RWPE1 (cell line): ENCODE results near the gene EFCAB3.
A peak's percentile ranks its signal among the peaks of the same experiment; 100 is the strongest.
"Not testable (repeated sequence)": the region's sequence is repeated elsewhere in the genome, so short reads cannot be mapped to it uniquely, and the experiment has no call there.

Experiments used
- CTCF ChIA-PET: fragments of 350-600 bp; sonication (Branson Sonifier 250); formaldehyde crosslinking; extraction: SDS; loops from one replicate; lab custom pipeline; 2021; lab: Yijun Ruan, JAX
- POLR2A ChIA-PET: fragments of 400-600 bp; formaldehyde crosslinking; extraction: SDS; loops from one replicate; lab custom pipeline; 2020; ENCODE audit warnings: antibody characterized with exemption; ENCODE audit not compliant: low non-redundant PET; lab: Yijun Ruan, JAX
- DNase-seq: peaks from one replicate; pipeline ENCODE4 v3.0.0; 2012; ENCODE audit warnings: low spot score
- H3K27ac ChIP-seq: fragments of 450-650 bp; 2 replicates; pipeline ENCODE4 v1.5.1; 2017
- CTCF ChIP-seq: fragments of 450-650 bp; conservative IDR thresholded peaks from 2 replicates; pipeline ENCODE4 v1.5.1; 2017; ENCODE audit warnings: low read depth, mild to moderate bottlenecking

The EFCAB3 gene

GRCh38 chr17:62392908-62393307, 12.6 kb downstream of the EFCAB3 start:
- ChIA-PET CTCF (interaction anchor here (0.6 kb wide), 1 partner anchor 250 kb away, joined by 3 read pairs; no protein-coding TSS in a partner anchor), POLR2A (no interaction called here)
- TF ChIP-seq CTCF, result no peak
- no peak for DNase-seq
- H3K27ac ChIP-seq, result no peak overlapping the region

GRCh38 chr17:62398891-62399290, 18.5 kb downstream of the EFCAB3 start:
- ChIA-PET POLR2A (no interaction called here), CTCF (interaction anchor here (0.7 kb wide), 1 partner anchor 11 kb away, joined by 7 read pairs; no protein-coding TSS in a partner anchor)
- DNase-seq, result no peak
- no peak for TF ChIP-seq CTCF
- no peak overlapping the region for H3K27ac ChIP-seq

- ChIA-PET CTCF (interaction anchor here (0.7 kb wide), 1 partner anchor 16 kb away, joined by 3 read pairs; no protein-coding TSS in a partner anchor), POLR2A (no interaction called here)
Measured at GRCh38 chr17:62405451-62405850, 25.1 kb downstream of the EFCAB3 start.

GRCh38 chr17:62413090-62413489, 32.7 kb downstream of the EFCAB3 start:
- DNase-seq, CTCF ChIA-PET, POLR2A ChIA-PET, H3K27ac ChIP-seq: not testable (repeated sequence)

More at GRCh38 chr17:62405451-62405850, 25.1 kb downstream of the EFCAB3 start:
- TF ChIP-seq CTCF, result no peak
- DNase-seq, result no peak
- no peak overlapping the region for H3K27ac ChIP-seq

- POLR2A ChIA-PET, result not testable (repeated sequence)
- peak within 1 kb of the TSS; percentile 78 for H3K27ac ChIP-seq
- peak; percentile 79 for DNase-seq
- CTCF ChIA-PET, result interaction anchor here (0.6 to 0.7 kb wide), 5 partner anchors 10 to 1526 kb away, joined by 3 to 4 read pairs (median 3); no protein-coding TSS in a partner anchor
- peak; percentile 50 for TF ChIP-seq CTCF
Measured at GRCh38 chr17:62423647-62424461, 43.5 kb downstream of the EFCAB3 start, which contains the start of gene METTL2A. TSS of gene METTL2A (plus strand) at chr17:62423897. CDS start at chr17:62423903, 6 bp downstream.

- H3K27ac ChIP-seq, DNase-seq, POLR2A ChIA-PET: not testable (repeated sequence)
- CTCF ChIA-PET, result interaction anchor here (0.6 kb wide), 1 partner anchor 19 kb away, joined by 4 read pairs; no protein-coding TSS in a partner anchor
Measured at GRCh38 chr17:62426214-62426613, 45.9 kb downstream of the EFCAB3 start.

- POLR2A ChIA-PET, H3K27ac ChIP-seq, CTCF ChIA-PET, DNase-seq: not testable (repeated sequence)
Measured at GRCh38 chr17:62435251-62435650, 54.9 kb downstream of the EFCAB3 start.

GRCh38 chr17:62441181-62441580, 60.8 kb downstream of the EFCAB3 start:
- POLR2A ChIA-PET, H3K27ac ChIP-seq, DNase-seq, CTCF ChIA-PET: not testable (repeated sequence)
